Midbrain (tissue), 1 donor: ENCODE results near the gene DGKE.

Experiments used
- DNase-seq: peaks from one replicate; lab custom pipeline; 2025; lab: John Stamatoyannopoulos, UW

DGKE gene

GRCh38 chr17:56849131-56849530 is 15.2 kb downstream of the DGKE start:
- DNase-seq, result no peak

- DNase-seq, result no peak
Measured at GRCh38 chr17:56850591-56850990, 16.6 kb downstream of the DGKE start.

- DNase-seq, result no peak
Measured at GRCh38 chr17:56851008-56851407, 17.1 kb downstream of the DGKE start.

- DNase-seq, result no peak
Measured at GRCh38 chr17:56861899-56862298, 27.9 kb downstream of the DGKE start.

- no peak for DNase-seq
Measured at GRCh38 chr17:56863974-56864373, 30.0 kb downstream of the DGKE start.

DNA sequence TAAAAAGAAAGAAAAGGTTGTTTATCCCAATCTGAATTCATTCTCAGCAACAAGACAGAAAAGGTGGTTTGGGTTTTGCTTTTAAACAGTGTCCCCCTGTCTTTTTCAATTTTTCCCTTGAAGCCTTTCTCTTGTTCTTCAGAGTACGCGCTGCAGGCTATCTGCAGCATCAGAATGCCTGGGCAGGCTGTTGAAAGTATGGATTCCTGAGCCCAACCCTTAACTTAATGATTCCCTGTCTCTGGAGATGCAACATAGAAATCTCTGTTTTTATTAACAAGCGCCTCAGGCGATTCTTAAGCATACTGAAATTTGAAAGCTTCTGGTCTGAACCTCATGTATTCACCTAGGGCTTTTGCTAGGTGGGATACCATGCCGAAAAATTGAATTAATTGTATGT is 32.1 kb downstream of the DGKE start:
- DNase-seq, result no peak

DNA sequence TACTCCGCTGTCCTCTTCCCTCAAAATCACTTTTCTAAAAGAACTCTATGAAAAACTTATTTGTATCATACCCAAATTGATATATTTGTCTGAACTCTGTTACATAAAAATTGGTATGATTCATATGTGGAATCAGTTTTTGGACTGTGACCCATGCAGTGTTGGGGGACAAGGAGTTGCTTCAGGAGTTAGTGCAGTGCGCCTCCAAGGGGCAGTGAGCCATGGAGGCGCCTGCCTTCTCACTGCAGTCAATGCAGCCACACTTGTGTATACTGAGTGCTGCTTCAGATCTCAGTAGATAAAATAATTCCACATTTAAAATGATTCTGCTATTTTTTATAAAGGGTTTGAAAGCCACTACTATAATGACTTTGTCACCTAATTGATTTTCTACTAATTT is 32.5 kb downstream of the DGKE start:
- DNase-seq, result no peak

DNA sequence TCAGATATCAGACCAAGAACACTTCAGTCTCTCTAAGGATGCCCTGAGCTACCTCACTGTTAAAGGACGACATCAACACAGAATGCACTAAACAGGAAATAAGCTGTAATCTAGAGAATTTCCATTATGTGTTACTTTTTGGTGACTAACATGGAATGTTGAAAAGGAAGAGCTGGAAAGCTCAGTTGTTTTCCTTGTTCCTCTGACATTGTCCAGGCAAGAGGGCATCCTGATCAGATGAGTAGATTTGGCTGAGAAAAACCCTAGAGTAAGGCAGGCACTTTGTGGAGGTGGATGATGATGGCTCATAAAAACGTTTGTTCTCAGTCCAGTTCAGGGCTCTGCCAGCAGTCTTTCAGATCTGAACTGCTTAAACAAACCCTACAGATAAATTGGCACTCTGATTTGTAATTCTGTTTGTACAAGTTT is 34.0 kb downstream of the DGKE start:
- no peak for DNase-seq

- no peak for DNase-seq
Measured at GRCh38 chr17:56868716-56869115, 34.8 kb downstream of the DGKE start.

DNA sequence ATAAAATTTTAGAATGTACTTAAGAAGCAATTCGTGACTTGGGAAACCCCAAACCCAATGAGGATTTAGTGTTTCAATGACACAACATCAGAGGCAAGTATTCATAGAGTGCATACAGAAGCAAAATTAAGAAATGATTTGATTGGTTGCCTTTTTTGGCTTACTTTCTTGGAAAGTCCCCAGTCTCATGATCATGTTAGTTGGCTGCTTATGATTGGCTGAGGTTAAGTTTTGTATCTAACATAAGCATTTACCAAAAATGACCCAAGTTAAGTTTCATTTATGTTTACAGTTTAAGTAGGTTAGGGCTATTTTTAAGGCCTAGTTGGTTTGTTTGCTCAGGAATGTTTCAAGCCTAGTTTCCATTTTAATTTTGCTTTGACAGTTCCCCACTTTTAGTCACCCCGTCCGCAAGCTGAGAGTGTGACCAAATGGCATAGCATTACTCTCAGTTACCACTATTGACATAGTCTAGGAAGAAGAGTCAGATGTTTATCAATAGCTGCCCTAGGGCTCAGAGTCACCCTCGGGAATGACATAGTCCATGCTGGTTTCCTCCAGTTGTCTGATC is 36.2 kb downstream of the DGKE start:
- DNase-seq, result no peak

GRCh38 chr17:56876766-56877179 is 42.8 kb downstream of the DGKE start:
- no peak for DNase-seq

DNA sequence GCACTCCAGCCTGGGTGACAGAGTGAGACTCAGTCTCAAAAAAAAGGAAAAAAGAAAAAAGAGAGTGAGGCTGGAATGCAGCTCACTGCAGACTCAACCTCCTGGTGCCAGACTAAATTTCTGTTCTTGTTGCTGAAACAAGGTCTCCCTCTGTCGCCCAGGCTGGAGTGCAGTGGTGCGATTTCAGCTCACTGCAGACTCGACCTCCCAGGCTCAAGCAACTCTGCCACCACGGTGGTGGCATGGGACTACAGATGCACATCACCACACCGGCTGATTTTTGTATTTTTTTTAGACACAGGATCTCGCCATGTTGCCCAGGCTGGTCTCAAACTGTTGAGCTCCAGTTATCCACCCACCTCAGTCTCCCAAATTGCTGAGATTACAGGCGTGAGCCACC is 45.3 kb downstream of the DGKE start:
- no peak for DNase-seq

DNA sequence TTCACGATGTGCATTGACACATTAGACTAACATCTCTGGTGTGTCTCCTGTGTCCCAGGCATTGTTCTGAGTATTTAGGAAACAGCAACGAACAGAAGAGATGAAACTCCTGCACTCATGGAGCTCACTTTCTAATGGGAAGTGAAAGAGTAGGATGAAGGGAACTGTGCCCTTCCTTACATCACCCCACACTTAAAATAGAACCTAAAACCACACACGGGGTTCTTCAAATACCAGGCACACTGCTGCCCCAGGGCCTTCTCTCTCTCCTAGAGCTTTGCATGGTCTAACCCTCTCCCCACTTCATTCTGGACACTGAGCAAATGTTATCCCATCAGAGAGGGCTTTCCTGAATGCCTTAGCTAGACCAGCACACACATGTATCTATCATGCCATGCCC is 46.2 kb downstream of the DGKE start:
- DNase-seq, result no peak

DNA sequence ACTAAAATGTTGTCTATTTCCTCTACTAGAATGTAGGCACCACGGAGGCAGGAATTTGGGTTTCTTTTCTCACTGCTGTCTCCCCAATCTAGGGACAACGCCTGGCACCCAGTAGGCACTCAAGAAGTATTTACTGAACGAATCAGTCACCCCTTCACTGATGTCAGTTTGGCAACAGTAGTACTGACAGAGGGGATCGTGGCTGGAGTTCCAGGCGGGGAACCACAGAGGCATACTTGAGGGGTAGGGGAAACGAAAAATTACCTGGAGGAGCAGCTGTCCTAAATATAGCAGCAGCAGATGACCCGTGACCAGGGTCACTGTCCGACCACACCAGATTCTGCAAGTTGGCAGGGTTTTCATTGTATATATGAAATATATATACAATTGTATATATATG is 46.6 kb downstream of the DGKE start:
- DNase-seq, result no peak

GRCh38 chr17:56881685-56882295 is 47.8 kb downstream of the DGKE start:
- DNase-seq, result no peak

DNA sequence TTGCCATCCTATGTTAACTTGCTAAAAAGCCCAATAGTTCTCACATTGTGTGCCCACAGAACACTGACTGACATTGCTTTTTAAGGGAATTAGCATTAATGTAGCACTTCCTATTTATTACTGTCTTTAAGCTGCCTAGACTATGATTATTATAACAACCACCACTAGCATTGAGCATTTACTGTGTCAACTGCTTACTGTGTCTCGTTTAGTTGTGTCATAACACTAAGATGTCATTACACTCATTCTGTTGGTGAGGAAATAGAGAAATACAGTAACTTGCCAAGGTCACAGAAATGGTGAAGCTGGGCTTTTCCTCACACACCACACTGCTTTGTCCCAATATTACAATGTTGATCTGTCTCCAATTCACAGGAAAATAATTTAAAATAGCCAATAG is 49.7 kb downstream of the DGKE start:
- no peak for DNase-seq

- no peak for DNase-seq
Measured at GRCh38 chr17:56884483-56885311, 50.7 kb downstream of the DGKE start.

- DNase-seq, result no peak
Measured at GRCh38 chr17:56885312-56885657, 51.3 kb downstream of the DGKE start.

DNA sequence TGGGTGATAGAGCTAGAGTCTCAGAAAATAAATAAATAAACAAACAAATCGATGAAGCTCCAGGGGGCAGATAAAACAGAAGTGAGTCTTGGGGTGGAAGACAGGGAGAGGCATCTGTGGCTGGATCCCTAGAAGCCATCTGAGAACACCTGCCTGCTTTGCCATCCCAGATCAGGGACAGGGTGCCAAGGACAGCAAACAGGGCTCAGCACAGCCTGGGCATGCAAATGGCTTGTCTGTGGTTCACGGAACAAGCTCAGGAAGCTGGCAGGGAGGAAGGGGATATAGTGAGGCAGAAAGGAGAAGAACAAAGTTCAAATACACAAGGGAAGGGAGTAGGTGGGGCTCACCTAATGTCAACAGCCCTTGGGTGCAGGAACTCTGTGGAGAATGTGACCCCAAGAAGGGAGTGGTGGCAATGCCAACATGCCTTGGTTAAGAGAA is 52.4 kb downstream of the DGKE start:
- no peak for DNase-seq

GRCh38 chr17:56887105-56887504 is 53.2 kb downstream of the DGKE start:
- no peak for DNase-seq

GRCh38 chr17:56887552-56888467 is 53.9 kb downstream of the DGKE start:
- no peak for DNase-seq

DNA sequence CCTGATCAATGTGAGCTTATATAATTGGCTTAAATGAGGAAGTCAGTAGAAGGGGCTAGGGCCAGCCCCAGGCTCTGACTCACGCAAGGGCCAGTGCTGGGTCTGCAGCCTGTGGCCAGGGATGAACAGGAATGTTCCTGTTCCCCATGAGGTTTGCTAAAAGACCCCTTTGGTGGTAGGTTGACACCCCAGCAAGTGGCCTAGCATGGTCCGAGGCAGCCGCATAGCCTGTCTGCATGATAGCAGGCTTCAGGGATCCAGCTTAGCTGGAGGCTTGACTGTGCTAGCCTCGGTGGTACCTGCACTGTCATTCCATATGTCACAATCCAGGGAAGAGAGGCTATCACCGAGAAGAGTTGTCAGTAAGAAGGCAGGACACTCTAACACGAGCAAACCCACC is 56.4 kb downstream of the DGKE start:
- no peak for DNase-seq
